HepG2 (cell line): ENCODE measurements around the gene RUNDC1. TPM values are rescaled to one million over a fixed set of nuclear protein-coding genes. Genes with fewer than 3 reads are reported as not detected.

Source experiments
- CBFB ChIP-seq: sonication (generic); formaldehyde crosslinking; IDR thresholded peaks from 2 replicates; pipeline ENCODE4 v1.4.0; 2020; ENCODE audit warnings: missing genetic modification reagents
- CTCF ChIP-seq: sonication (generic); formaldehyde crosslinking; IDR thresholded peaks from 2 replicates; pipeline ENCODE4 v1.5.0; 2020; ENCODE audit warnings: mild to moderate bottlenecking, missing genetic modification reagents, moderate library complexity
- ELF1 ChIP-seq: sonication (generic); formaldehyde crosslinking; IDR thresholded peaks from 2 replicates; pipeline ENCODE4 v1.4.0; 2020; ENCODE audit warnings: missing genetic modification reagents
- FOXA1 ChIP-seq, 2 experiments: fragments of 450-650 bp in 1 of 2; sonication (generic) in 1 of 2; formaldehyde crosslinking in 1 of 2; IDR thresholded peaks; 2 replicates each; pipeline versions ENCODE4 v1.4.0 to v1.6.1; 2016 to 2020; ENCODE audit warnings: missing genetic modification reagents in 1 of 2
- HDAC2 ChIP-seq: sonication (generic); formaldehyde crosslinking; IDR thresholded peaks from 2 replicates; pipeline ENCODE4 v1.4.0; 2020; ENCODE audit warnings: missing genetic modification reagents
- HNF1A ChIP-seq, 2 experiments: sonication (generic) in 1 of 2; formaldehyde crosslinking in 1 of 2; IDR thresholded peaks; 2 replicates each; pipeline versions ENCODE4 v1.4.0 to v1.6.1; 2016 to 2020; ENCODE audit warnings: borderline replicate concordance in 1 of 2, low read depth in 1 of 2, mild to moderate bottlenecking in 1 of 2, missing genetic modification reagents in 1 of 2
- IRF9 ChIP-seq: sonication (generic); formaldehyde crosslinking; IDR thresholded peaks from 2 replicates; pipeline ENCODE4 v1.8.0; 2022; ENCODE audit warnings: missing genetic modification reagents, mild to moderate bottlenecking, borderline replicate concordance
- KMT2B ChIP-seq: IDR thresholded peaks from 2 replicates; pipeline ENCODE4 v1.6.1; 2016; ENCODE audit warnings: missing genetic modification reagents, missing compliant biosample characterization
- NRL ChIP-seq: sonication (generic); formaldehyde crosslinking; IDR thresholded peaks from 2 replicates; pipeline ENCODE4 v1.5.0; 2020; ENCODE audit warnings: missing genetic modification reagents, mild to moderate bottlenecking, moderate library complexity, borderline replicate concordance
- POLR2A ChIP-seq, 2 experiments: IDR thresholded peaks; 2 replicates each; pipeline ENCODE4 v1.6.1; 2011; ENCODE audit warnings: low read depth in 2 of 2, low read length in 2 of 2, mild to moderate bottlenecking in 1 of 2, moderate library complexity in 1 of 2; ENCODE audit not compliant: insufficient read depth in 1 of 2
- PRDM10 ChIP-seq: sonication (generic); formaldehyde crosslinking; IDR thresholded peaks from 2 replicates; pipeline ENCODE4 v1.4.0; 2020; ENCODE audit warnings: low read depth, missing genetic modification reagents
- SAP130 ChIP-seq: IDR thresholded peaks from 2 replicates; pipeline ENCODE4 v1.6.1; 2016; ENCODE audit warnings: low read depth
- ZFX ChIP-seq: sonication (generic); formaldehyde crosslinking; IDR thresholded peaks from 2 replicates; pipeline ENCODE4 v1.4.0; 2020; ENCODE audit warnings: mild to moderate bottlenecking, low read depth, missing genetic modification reagents, moderate library complexity
- ZNF143 ChIP-seq: sonication (generic); formaldehyde crosslinking; IDR thresholded peaks from 2 replicates; pipeline ENCODE4 v1.4.0; 2020; ENCODE audit warnings: missing genetic modification reagents
- ZNF749 ChIP-seq: sonication (generic); formaldehyde crosslinking; IDR thresholded peaks from 2 replicates; pipeline ENCODE4 v1.8.0; 2022; ENCODE audit warnings: mild to moderate bottlenecking, missing genetic modification reagents, moderate library complexity, borderline replicate concordance
- polyA plus RNA-seq, 8 experiments: library from polyadenylated mRNA; depleted of rRNA in 3 of 8; stranded (reverse) in 7 of 8; unstranded in 1 of 8; fragments of >200 nt; fragmentation: Illumina TruSeq in 4 of 8; extraction: Trizol in 4 of 8; gene quantifications; 2 replicates each; pipeline versions ENCODE4 v1.2.1 to v1.2.3, GENCODE V29; 2011 to 2016; ENCODE audit warnings: low read depth in 4 of 8, missing spikeins in 1 of 8, mixed read lengths in 1 of 8; ENCODE audit not compliant: insufficient read depth in 1 of 8
- total RNA-seq, 5 experiments: library from RNA; depleted of rRNA; stranded (reverse); fragments of >200 nt; fragmentation: Illumina TruSeq; extraction: Trizol; gene quantifications; 2 replicates each; pipeline ENCODE4 v1.2.3, GENCODE V29; 2016; ENCODE audit warnings: low read depth in 1 of 5

The RUNDC1 gene
- total and polyA plus RNA-seq, 2 of the 13 experiments (the other 11 are each of a cell fraction or from before 2014, with no cell fraction given): 10.3 to 11.4 TPM

GRCh38 chr17:42964161-42964932 lies 16.0 kb upstream of the RUNDC1 start, which contains the start of gene AARSD1 (continued):
- TF ChIP-seq CTCF (CRISPR knock-in tag) (0 out of 2 replicates have a peak, but pooled peaks have one; percentile 14), ELF1 (peak; percentile 36; the same call in 1 of the 2 replicates), CBFB (0 out of 2 replicates have a peak, but pooled peaks have one; percentile 36), IRF9 (CRISPR knock-in tag) (peak; percentile 47; the same call in 1 of the 2 replicates), ZFX (CRISPR knock-in tag) (peak; percentile 56), ZNF143 (CRISPR knock-in tag) (peak; percentile 88), FOXA1 (IDR thresholded peaks at IDR 0.05) (no peak), FOXA1 (CRISPR knock-in tag; IDR thresholded peaks at IDR 0.05) (0 out of 2 replicates have a peak, but pooled peaks have one; percentile 11), KMT2B (CRISPR knock-in tag) (peak; percentile 30; the same call in 1 of the 2 replicates), SAP130 (CRISPR knock-in tag) (peak; percentile 77), NRL (CRISPR knock-in tag) (peak; percentile 77; the same call in 1 of the 2 replicates), PRDM10 (CRISPR knock-in tag) (no peak), ZNF749 (CRISPR knock-in tag) (peak; percentile 56; the same call in 1 of the 2 replicates), POLR2A (IDR thresholded peaks at IDR 0.05; ENCODE audit: insufficient read depth in 1 of 2, low read depth in 2 of 2, low read length in 2 of 2) (peak; percentile 51 to 74), HDAC2 (peak; percentile 58; the same call in 1 of the 2 replicates), HNF1A (IDR thresholded peaks at IDR 0.05; ENCODE audit: low read depth) (no peak), HNF1A (CRISPR knock-in tag; IDR thresholded peaks at IDR 0.05; ENCODE audit: borderline replicate concordance) (peak; percentile 55; the same call in 1 of the 2 replicates)
